Pulmonary artery endothelial cell (primary cell): ENCODE results near the gene BBS5. TPM values are rescaled to one million over a fixed set of nuclear protein-coding genes. Genes with fewer than 3 reads are reported as not detected.
"Not testable (repeated sequence)": the region's sequence is repeated elsewhere in the genome, so short reads cannot be mapped to it uniquely, and the experiment has no call there.

ENCODE experiments used
- DNase-seq: peaks from one replicate; pipeline ENCODE4 v3.0.0-alpha.2; 2011; ENCODE audit warnings: low read depth, low spot score
- total RNA-seq: library from RNA; depleted of rRNA; stranded (reverse); fragments of >200 nt; gene quantifications from 2 replicates; pipeline ENCODE4 v1.2.3, GENCODE V29; 2014

The BBS5 gene
- total RNA-seq, 1 donor from 2014 or later = 2.6 TPM

- DNase-seq = no peak
These were observed 6.4 kb downstream of the BBS5 start for GRCh38 chr2:169485650-169486138.

- DNase-seq = no peak
These were observed 7.2 kb downstream of the BBS5 start for GRCh38 chr2:169486487-169486886.

DNA sequence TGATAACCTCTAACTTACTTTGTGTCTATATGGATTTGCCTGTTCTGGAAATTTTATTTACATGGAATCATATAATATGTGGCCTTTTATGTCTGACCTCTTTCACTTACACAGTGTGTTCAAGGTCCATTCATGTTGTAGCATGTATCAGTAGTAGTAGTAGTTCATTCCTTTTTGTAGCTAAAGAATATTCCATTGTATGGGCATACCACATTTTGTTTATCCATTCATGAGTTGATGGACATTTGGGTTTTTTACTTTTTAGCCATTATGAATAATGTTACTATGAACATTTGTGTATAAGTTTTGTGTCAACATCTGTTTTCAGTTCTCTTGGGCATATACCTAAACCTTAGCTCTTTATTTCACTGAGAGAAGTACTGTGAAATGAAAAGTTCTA, 11.5 kb downstream of the BBS5 start:
- DNase-seq = no peak

GRCh38 chr2:169491378-169491777, 12.1 kb downstream of the BBS5 start:
- no peak for DNase-seq

- DNase-seq = no peak
These were observed 14.1 kb downstream of the BBS5 start for GRCh38 chr2:169493360-169493759.

GRCh38 chr2:169495310-169495928, 16.1 kb downstream of the BBS5 start:
- DNase-seq = no peak

DNA sequence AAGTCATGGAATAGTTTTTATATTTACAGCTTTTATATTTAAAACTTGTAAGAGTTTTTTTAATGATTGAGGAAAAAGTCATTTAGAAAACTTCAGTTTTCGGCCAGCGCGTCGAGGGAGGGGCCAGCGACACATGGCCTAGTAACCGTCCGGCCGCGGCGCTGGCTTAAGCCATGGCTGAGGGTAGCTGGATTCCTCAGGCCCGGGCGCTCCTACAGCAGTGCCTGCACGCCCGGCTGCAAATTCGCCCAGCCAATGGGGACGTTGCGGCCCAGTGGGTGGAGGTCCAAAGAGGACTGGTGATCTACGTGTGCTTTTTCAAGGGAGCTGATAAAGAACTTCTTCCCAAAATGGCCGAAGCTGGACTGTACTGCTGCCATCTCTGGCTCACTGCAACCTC, 25.4 kb downstream of the BBS5 start:
- DNase-seq = no peak

DNA sequence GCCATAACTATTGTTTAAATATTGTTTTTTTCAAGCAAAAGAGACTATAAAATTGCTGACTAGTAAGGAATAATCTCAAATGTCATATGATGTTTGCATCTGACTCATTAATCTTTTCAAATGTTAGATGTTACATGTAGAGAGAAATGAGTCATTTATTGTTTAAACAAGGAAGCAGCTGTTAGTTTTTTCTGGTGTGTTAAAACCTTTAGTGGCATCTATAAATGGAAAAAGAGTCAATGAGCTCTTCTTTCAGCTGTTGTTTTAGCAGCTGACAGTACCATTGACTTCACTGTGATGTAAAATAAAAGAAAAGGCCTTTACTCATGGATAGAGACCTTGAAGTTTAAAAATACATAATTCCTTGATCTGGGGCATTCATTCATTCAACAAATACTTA, 28.4 kb downstream of the BBS5 start:
- DNase-seq = peak; percentile 67

- DNase-seq = no peak
These were observed 30.1 kb downstream of the BBS5 start, which contains the start of gene KLHL41 for GRCh38 chr2:169509298-169509885. KLHL41 (plus strand) TSS chr2:169509702; CDS start chr2:169509779, 77 bp downstream.

DNA sequence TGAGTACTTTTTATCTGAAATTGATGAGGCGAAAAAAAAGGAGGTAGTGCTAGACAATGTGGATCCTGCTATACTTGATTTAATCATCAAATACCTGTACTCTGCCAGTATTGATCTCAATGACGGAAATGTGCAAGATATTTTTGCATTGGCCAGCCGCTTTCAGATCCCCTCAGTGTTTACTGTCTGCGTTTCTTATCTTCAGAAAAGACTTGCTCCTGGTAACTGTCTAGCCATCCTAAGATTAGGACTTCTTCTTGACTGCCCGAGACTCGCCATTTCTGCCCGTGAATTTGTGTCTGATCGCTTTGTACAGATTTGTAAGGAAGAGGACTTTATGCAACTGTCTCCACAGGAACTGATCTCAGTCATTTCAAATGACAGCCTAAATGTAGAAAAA, 30.7 kb downstream of the BBS5 start:
- DNase-seq = no peak

DNA sequence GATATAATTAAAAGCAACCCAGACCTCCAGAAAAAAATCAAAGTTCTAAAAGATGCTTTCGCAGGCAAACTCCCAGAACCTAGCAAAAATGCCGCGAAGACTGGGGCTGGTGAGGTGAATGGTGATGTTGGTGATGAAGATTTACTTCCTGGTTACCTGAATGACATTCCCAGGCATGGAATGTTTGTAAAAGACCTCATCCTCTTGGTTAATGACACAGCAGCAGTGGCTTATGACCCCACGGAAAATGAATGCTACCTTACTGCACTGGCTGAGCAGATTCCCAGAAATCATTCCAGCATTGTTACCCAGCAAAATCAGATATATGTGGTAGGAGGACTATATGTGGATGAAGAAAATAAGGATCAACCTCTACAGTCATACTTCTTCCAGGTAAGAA, 31.2 kb downstream of the BBS5 start:
- no peak for DNase-seq

- DNase-seq = no peak
These were observed 32.5 kb downstream of the BBS5 start for GRCh38 chr2:169511818-169512217.

- no peak for DNase-seq
These were observed 33.2 kb downstream of the BBS5 start for GRCh38 chr2:169512525-169512924.

DNA sequence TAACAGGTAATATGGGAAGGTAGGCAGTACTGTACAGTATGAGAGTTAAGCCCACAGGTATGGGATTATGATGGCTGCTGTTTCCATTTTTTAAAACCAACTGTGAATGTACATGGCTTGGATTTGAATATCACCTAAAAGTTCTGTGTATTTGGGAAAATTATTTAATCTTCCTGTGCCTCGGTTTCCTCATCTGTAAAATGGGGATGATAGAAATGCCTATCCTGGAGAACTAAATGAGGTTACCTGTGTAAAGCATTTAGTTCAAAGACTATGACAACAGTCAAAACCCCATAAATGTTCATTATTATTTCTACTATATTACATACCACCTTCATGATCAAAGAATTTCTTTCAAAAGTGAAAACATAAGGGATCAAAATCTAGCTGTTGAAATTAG, 33.8 kb downstream of the BBS5 start:
- DNase-seq = no peak

DNA sequence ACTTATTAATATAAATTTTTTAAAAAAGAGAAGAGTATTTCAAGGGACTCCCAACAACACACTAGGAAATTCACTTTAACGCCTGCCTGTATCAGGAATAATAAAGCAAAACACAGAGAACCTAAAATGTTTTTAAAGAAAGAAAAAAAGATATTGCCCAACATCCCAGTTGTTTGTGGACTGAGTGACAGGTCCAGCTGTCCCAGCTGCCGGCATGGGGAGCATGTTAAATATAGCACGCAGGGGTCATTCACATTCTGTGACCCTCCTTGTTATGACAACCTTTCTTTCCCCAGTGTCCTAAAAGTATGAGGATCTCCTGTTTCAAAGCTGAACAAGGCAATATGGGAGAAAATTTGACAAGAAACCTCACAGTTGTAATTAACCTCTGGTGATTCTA, 34.6 kb downstream of the BBS5 start:
- no peak for DNase-seq

GRCh38 chr2:169514758-169515157, 35.5 kb downstream of the BBS5 start:
- DNase-seq = not testable (repeated sequence)

DNA sequence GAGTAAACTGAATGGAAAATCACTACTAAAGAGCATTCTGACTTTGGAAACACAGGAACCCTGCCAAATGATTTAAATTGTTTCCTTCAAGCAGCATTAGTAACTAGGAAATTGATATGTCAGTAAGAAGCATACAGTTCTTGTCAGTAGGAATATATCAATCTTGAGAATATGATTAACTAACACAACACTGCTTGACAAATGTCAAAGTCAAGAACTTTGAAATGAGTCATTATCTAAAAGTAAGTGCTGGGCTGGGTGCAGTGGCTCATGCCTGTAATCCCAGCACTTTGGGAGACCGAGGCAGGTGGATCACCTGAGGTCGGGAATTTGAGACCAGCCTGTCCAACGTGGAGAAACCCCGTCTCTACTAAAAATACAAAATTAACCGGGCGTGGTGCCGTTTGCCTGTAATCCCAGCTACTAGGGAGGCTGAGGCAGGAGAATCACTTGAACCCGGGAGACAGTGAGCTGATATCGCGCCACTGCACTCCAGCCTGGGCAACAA, 37.2 kb downstream of the BBS5 start:
- not testable (repeated sequence) for DNase-seq

- DNase-seq = no peak
These were observed 41.6 kb downstream of the BBS5 start for GRCh38 chr2:169520896-169521295.

DNA sequence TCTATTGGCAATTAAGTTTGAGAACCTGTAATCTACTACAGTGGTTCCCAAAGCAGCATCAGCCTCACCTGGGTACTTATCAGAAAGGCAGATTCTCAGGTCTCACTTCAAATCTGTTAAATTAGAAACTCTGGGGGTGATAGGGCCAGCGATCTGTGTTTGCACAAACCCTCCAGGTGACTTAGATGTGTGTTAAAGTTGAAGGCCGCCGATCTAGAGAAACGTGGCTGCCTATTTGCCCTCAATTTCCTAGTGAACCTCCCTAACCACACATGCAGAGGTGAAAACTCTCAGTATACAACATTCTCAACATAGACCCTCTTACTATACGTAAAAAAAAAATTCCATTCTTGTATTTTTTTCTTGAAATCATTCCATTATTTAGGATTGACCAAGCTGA, 44.4 kb downstream of the BBS5 start:
- no peak for DNase-seq

- DNase-seq = no peak
These were observed 46.1 kb downstream of the BBS5 start for GRCh38 chr2:169525434-169525833.

DNA sequence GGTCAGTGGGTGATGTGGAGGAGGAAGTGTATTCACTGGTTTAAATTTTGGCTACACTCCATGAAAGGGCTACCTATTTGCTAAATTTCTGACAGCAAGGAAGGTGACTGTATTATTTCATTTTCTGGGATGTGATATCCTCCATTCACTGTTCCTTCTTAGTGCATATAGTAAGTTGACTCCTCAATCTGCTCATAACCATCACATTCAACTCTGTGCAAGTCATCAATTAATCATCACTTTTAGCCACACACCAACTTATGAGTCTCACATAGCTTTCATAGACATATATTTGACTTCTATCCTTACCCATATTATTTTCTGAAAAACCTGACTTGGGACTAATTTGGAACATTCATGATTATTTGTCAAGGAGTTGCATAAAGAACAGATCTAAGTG, 47.2 kb downstream of the BBS5 start:
- DNase-seq = no peak

GRCh38 chr2:169528271-169528701, 49.0 kb downstream of the BBS5 start:
- peak; percentile 8 for DNase-seq

DNA sequence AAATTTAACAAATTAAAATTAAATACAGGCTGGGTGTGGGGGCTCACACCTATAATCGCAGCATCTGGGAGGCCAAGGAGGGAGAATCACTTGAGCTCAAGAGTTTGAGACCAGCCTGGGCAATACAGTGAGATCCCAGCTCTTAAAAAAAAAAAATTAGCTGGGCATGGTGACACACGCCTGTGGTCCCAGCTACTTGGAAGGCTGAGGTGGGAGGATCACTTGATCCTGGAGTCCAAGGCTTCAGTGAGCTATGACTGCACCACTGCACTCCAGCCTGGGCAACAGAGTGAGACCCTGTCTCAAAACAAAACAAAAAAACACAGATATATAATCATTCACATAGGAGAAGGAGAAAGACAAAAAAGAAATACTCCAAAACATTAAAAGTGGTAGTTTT, 60.2 kb downstream of the BBS5 start:
- not testable (repeated sequence) for DNase-seq
